Measurements from ENCODE around the gene AOPEP. TPM values are rescaled to one million over a fixed set of nuclear protein-coding genes. Genes with fewer than 3 reads are reported as not detected.

Gene AOPEP
- total and polyA plus RNA-seq, 9 of the 15 experiments (the other 6 are each of a cell fraction or from before 2014, with no cell fraction given), result 4.5 to 19.3 (median 13.5) TPM

DNA sequence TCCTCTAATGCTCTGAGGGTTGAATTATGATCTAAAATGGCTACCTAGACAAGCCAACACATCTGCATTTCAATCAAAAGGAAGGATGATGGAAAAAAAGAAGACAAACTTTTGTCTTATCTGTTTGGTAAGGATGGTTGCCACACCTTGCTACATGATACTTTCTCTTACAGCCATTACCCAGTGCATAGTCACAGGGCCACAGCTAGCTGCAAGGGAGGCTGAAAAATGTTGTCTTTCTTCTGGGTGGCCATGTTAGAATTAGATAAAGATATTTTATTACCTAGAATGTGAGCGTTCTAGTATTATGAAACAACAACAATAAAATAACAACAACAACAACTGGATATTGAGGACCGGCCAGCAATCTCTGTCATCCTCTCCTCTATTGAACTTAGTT is 4.7 kb upstream of the AOPEP start (continued):
- TF ChIP-seq, protein P1, sequence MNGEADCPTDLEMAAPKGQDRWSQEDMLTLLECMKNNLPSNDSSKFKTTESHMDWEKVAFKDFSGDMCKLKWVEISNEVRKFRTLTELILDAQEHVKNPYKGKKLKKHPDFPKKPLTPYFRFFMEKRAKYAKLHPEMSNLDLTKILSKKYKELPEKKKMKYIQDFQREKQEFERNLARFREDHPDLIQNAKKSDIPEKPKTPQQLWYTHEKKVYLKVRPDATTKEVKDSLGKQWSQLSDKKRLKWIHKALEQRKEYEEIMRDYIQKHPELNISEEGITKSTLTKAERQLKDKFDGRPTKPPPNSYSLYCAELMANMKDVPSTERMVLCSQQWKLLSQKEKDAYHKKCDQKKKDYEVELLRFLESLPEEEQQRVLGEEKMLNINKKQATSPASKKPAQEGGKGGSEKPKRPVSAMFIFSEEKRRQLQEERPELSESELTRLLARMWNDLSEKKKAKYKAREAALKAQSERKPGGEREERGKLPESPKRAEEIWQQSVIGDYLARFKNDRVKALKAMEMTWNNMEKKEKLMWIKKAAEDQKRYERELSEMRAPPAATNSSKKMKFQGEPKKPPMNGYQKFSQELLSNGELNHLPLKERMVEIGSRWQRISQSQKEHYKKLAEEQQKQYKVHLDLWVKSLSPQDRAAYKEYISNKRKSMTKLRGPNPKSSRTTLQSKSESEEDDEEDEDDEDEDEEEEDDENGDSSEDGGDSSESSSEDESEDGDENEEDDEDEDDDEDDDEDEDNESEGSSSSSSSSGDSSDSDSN (IDR thresholded peaks at IDR 0.05; ENCODE audit: borderline replicate concordance in 1 of 2, low read depth in 2 of 2, low read length in 2 of 2), result no peak

DNA sequence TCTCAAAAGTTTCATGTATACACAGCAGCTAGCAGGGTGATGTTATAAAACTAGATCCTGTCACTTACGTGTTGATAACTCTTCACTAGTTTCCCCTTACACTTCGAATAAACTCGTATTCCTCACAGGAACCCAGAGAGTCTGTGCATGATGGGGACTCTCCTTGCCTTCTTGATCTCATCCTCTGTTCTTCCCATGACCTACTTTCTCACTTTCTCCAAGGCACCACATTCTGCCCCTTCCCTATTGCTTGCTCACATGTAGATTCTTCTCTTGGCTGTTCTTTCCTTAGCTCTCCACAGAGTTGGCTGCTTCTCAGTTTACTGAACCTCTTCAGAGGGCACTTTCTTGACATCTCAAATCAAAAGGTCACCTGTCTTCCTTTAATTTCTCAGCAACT is 1.2 kb upstream of the AOPEP start:
- no peaks in the 10 kb centered on the region for H4K20me1 ChIP-seq (replicated peaks; ENCODE audit: control insufficient read depth, insufficient read depth, low read length)
- DNase-seq (ENCODE audit: extremely low read depth in 1 of 4, low spot score in 3 of 4), result no peak
- intact Hi-C loops (cut with micrococcal nuclease), result no loop called here
- ChIA-PET POLR2A (interaction anchor here (1.0 to 2.4 kb wide), 2 partner anchors 9 to 19 kb away, joined by 4 to 8 read pairs; no protein-coding TSS in a partner anchor), CTCF (ENCODE audit: low intra/inter-chr PET ratio) (no interaction called here)
- H3K27me3 ChIP-seq (ENCODE audit: control insufficient read depth in 2 of 2, insufficient read depth in 2 of 2, low read length in 2 of 2), result no peaks in the 10 kb centered on the region
- no peak overlapping the region for H3K9ac ChIP-seq (ENCODE audit: insufficient read depth in 1 of 2, low read depth in 2 of 2, low read length in 2 of 2)
- no peak overlapping the region for H3K4me3 ChIP-seq
- H3K4me2 ChIP-seq (ENCODE audit: insufficient read depth, low read length), result no peak overlapping the region
- peaks cover 0 to 8% of the 10 kb centered on the region in 2 experiments; a peak in 3 of 5 replicates for H3K4me1 ChIP-seq (replicated peaks in 1 of 2; ENCODE audit: control insufficient read depth in 2 of 2, insufficient read depth in 2 of 2, low read length in 2 of 2)
- in situ Hi-C loops (cut with MboI), result no loop called here
- peaks cover 11% of the 10 kb centered on the region for H3K9me3 ChIP-seq (replicated peaks; ENCODE audit: control insufficient read depth, insufficient read depth, low read depth, low read length)
- no peak for FAIRE-seq
- ATAC-seq, result no peak
- no peak overlapping the region for H3K27ac ChIP-seq (ENCODE audit: extremely low read depth, low read depth, low read length)
- H3K36me3 ChIP-seq (ENCODE audit: control insufficient read depth, insufficient read depth, low read length), result no peaks in the 10 kb centered on the region
- no TSS peak for BruUV-seq (replicated peaks)
- no peaks in the 10 kb centered on the region for H3K9me1 ChIP-seq (ENCODE audit: control insufficient read depth, insufficient read depth, low read length)
- TF ChIP-seq ZC3H11A (IDR thresholded peaks at IDR 0.05; ENCODE audit: low read depth, low read length), result no peak
- no peak for TF ChIP-seq ZBTB1 (CRISPR knock-in tag; IDR thresholded peaks at IDR 0.05; ENCODE audit: borderline replicate concordance, low read depth)
- TF ChIP-seq, protein P2, sequence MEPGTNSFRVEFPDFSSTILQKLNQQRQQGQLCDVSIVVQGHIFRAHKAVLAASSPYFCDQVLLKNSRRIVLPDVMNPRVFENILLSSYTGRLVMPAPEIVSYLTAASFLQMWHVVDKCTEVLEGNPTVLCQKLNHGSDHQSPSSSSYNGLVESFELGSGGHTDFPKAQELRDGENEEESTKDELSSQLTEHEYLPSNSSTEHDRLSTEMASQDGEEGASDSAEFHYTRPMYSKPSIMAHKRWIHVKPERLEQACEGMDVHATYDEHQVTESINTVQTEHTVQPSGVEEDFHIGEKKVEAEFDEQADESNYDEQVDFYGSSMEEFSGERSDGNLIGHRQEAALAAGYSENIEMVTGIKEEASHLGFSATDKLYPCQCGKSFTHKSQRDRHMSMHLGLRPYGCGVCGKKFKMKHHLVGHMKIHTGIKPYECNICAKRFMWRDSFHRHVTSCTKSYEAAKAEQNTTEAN (CRISPR knock-in tag; IDR thresholded peaks at IDR 0.05), result no peak
- TF ChIP-seq, protein P3, sequence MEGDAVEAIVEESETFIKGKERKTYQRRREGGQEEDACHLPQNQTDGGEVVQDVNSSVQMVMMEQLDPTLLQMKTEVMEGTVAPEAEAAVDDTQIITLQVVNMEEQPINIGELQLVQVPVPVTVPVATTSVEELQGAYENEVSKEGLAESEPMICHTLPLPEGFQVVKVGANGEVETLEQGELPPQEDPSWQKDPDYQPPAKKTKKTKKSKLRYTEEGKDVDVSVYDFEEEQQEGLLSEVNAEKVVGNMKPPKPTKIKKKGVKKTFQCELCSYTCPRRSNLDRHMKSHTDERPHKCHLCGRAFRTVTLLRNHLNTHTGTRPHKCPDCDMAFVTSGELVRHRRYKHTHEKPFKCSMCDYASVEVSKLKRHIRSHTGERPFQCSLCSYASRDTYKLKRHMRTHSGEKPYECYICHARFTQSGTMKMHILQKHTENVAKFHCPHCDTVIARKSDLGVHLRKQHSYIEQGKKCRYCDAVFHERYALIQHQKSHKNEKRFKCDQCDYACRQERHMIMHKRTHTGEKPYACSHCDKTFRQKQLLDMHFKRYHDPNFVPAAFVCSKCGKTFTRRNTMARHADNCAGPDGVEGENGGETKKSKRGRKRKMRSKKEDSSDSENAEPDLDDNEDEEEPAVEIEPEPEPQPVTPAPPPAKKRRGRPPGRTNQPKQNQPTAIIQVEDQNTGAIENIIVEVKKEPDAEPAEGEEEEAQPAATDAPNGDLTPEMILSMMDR (IDR thresholded peaks at IDR 0.05 in 2 of 3, conservative IDR thresholded peaks at IDR 0.05 in 1 of 3; ENCODE audit: insufficient read depth in 2 of 3, low read depth in 1 of 3, low read length in 3 of 3), result no peak
- TF ChIP-seq SAFB2 (IDR thresholded peaks at IDR 0.05; ENCODE audit: borderline replicate concordance, low read depth, low read length, severe bottlenecking), result no peak
- TF ChIP-seq ZSCAN32 (CRISPR knock-in tag; IDR thresholded peaks at IDR 0.05), result no peak
- no peak for TF ChIP-seq HDAC8 (tag; IDR thresholded peaks at IDR 0.05)
- no peak for TF ChIP-seq RUNX1 (IDR thresholded peaks at IDR 0.05; ENCODE audit: low read depth)
- no peak for TF ChIP-seq KLF10 (CRISPR knock-in tag; IDR thresholded peaks at IDR 0.05)
- no peak for TF ChIP-seq SMAD1 (IDR thresholded peaks at IDR 0.05; ENCODE audit: low read depth, low read length, partially characterized antibody)
- TF ChIP-seq ZKSCAN1 (IDR thresholded peaks at IDR 0.05; ENCODE audit: low read depth, low read length), result no peak
- peaks cover 18% of the 10 kb centered on the region for H3K79me2 ChIP-seq (ENCODE audit: control insufficient read depth, insufficient read depth, low read length)
- peak overlapping the region; percentile 77 for H2AFZ ChIP-seq (ENCODE audit: low read depth, low read length)
- 75% methylated on average over 3 of the region's 3 CpGs for WGBS (ENCODE audit: insufficient coverage, low coverage, missing lambda C conversion rate)

Measured in K562 (cell line).